K562 (cell line): ENCODE results near the gene TERC. TPM values are rescaled to one million over a fixed set of nuclear protein-coding genes. Genes with fewer than 3 reads are reported as not detected.

ENCODE experiments used
- BHLHE40 ChIP-seq: IDR thresholded peaks from 2 replicates; pipeline ENCODE4 v1.6.1; 2011; ENCODE audit warnings: low read length, improper control_type of control experiment
- ESRRA ChIP-seq: fragments of 450-650 bp; IDR thresholded peaks from 2 replicates; pipeline ENCODE4 v1.6.1; 2014; ENCODE audit warnings: low read depth, mild to moderate bottlenecking, moderate library complexity, borderline replicate concordance
- HDAC1 ChIP-seq, 2 experiments: fragments of 450-650 bp; IDR thresholded peaks; 2 replicates each; pipeline ENCODE4 v1.6.1; 2016 to 2017; ENCODE audit warnings: inconsistent platforms in 1 of 2, mild to moderate bottlenecking in 1 of 2, moderate library complexity in 1 of 2
- HNRNPK ChIP-seq: fragments of 200-400 bp; formaldehyde crosslinking; IDR thresholded peaks from one replicate; pipeline ENCODE4 v1.6.1; 2018; ENCODE audit warnings: mild to moderate bottlenecking, low read depth, low read length; ENCODE audit not compliant: poor library complexity, severe bottlenecking
- KLF6 ChIP-seq: fragments of 250-450 bp; sonication (Bioruptor Pico); IDR thresholded peaks from 2 replicates; pipeline ENCODE4 v1.4.0; 2020; ENCODE audit warnings: mild to moderate bottlenecking, moderate library complexity, borderline replicate concordance
- MTA1 ChIP-seq: fragments of 450-650 bp; IDR thresholded peaks from 2 replicates; pipeline ENCODE4 v1.6.1; 2017; ENCODE audit warnings: borderline replicate concordance
- NCOA6 ChIP-seq: fragments of 450-650 bp; IDR thresholded peaks from 2 replicates; pipeline ENCODE4 v1.6.1; 2017; ENCODE audit warnings: mild to moderate bottlenecking
- RUNX1 ChIP-seq: sonication (generic); IDR thresholded peaks from 2 replicates; pipeline ENCODE4 v1.6.1; 2016; ENCODE audit warnings: antibody characterized with exemption, low read depth
- TAF7 ChIP-seq: fragments of 450-650 bp; IDR thresholded peaks from 2 replicates; pipeline ENCODE4 v1.6.1; 2016; ENCODE audit warnings: missing genetic modification characterization, missing compliant biosample characterization
- TCFL5 ChIP-seq: fragments of 250-450 bp; sonication (Bioruptor Pico); conservative IDR thresholded peaks from 2 replicates; pipeline ENCODE4 v1.6.1; 2021; ENCODE audit warnings: mild to moderate bottlenecking, moderate library complexity, matching md5 sums
- ZNF197 ChIP-seq: fragments of 200-800 bp; sonication (Bioruptor generic); IDR thresholded peaks from 2 replicates; pipeline ENCODE4 v1.6.1; 2016; ENCODE audit warnings: low read depth, missing genetic modification characterization, missing compliant biosample characterization
- polyA plus RNA-seq, 8 experiments: library from polyadenylated mRNA; depleted of rRNA in 4 of 8; stranded (reverse) in 5 of 8; unstranded in 3 of 8; fragments of >200 nt; fragmentation: Nextera tagmentation in 2 of 8; fragmentation: Illumina TruSeq in 1 of 8; extraction: Ambion mirVana in 2 of 8; extraction: Trizol in 1 of 8; gene quantifications; 2 replicates each; pipeline versions ENCODE4 v1.2.1 to v1.2.3, GENCODE V29; 2011 to 2014; ENCODE audit warnings: inconsistent platforms in 1 of 8, missing spikeins in 1 of 8
- total RNA-seq, 7 experiments: library from RNA; depleted of rRNA in 6 of 7; stranded (reverse); fragments of >200 nt in 6 of 7; fragmentation: Illumina TruSeq in 2 of 7; extraction: Trizol in 2 of 7; gene quantifications; 2 replicates each; pipeline versions ENCODE4 v1.2.1 to v1.2.3, GENCODE V29; 2011 to 2021; ENCODE audit warnings: low replicate concordance in 1 of 7
- TF ChIP-seq, protein P1 (sequence below): sonication (generic); formaldehyde crosslinking; IDR thresholded peaks from 2 replicates; pipeline ENCODE4 v1.8.0; 2023; ENCODE audit warnings: missing genetic modification reagents, mild to moderate bottlenecking, borderline replicate concordance
- TF ChIP-seq, protein P2 (sequence below): sonication (generic); formaldehyde crosslinking; IDR thresholded peaks from 2 replicates; pipeline ENCODE4 v1.8.1; 2023; ENCODE audit warnings: mild to moderate bottlenecking, missing genetic modification reagents
- TF ChIP-seq, protein P3 (sequence below): sonication (generic); formaldehyde crosslinking; IDR thresholded peaks from 2 replicates; pipeline ENCODE4 v1.8.0; 2022; ENCODE audit warnings: mild to moderate bottlenecking, missing genetic modification reagents, borderline replicate concordance
- TF ChIP-seq, protein P4 (sequence below): fragments of 200-800 bp; sonication (Bioruptor generic); IDR thresholded peaks from 2 replicates; pipeline ENCODE4 v1.6.1; 2017; ENCODE audit warnings: missing genetic modification characterization, missing compliant biosample characterization

TERC gene
- total and polyA plus RNA-seq, 9 of the 15 experiments (the other 6 are each of a cell fraction or from before 2014, with no cell fraction given) = 0.77 to 234 (median 27.9) TPM; not detected in 3

DNA sequence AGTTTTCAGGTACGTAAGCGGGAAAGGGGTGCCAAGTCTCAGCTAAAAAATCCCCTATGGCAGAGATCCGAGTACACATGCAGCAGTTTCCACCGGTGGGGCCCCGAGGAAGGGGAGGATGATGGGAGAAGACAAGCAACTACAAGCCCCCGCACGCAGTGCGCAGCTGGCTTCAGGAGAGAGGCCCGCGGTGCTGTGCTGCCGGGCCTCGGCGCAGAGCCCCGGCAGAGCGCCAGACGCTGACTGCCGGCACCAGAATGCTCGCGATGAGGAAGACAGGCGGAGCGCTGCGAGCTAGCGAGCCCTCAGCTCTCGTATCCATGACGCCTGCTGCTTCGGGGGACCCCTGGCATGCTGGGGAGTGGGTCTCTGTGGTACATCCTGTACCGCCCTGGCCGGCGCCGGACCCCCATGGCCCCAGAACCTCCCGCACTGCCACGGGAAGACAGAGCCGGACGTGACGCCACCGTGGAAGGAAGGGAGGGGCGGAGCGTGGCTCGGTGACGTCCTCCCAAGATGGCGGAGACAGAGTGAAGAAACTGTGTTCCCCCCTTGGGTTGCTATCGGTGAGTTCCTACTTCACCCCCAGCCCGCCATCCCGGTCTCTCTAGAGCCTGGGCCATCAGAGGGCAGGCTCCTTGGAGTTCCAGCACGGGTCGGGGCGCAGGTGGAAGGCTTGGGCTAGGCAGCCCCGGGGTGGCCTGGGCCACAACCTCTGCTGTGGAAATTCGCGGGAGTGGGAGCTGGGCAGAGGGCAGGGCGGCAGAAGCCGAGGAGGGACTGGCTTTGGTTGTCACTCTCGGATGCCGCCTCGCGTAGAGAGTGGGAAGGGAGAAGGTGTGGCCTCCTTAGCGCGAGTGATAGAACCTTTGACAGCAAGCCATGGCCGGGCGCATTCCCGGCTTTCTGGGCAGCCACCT lies 8.3 kb upstream of the TERC start, which contains the start of gene MYNN (continued):
- TF ChIP-seq BHLHE40 (0 out of 2 replicates have a peak, but pooled peaks have one; percentile 20), ZNF197 (CRISPR knock-in tag) (no peak), ESRRA (peak; percentile 46; the same call in 1 of the 2 replicates), MTA1 (no peak), HDAC1 (IDR thresholded peaks at IDR 0.05) (peak in 1 of 2 experiments; percentile 51; a peak in 2 of 4 replicates), NCOA6 (no peak), HNRNPK (no peak), KLF6 (CRISPR knock-in tag) (0 out of 2 replicates have a peak, but pooled peaks have one; percentile 40), RUNX1 (no peak), TCFL5 (CRISPR knock-in tag) (no peak), TAF7 (tag) (peak; percentile 78)
- TF ChIP-seq, protein P1, sequence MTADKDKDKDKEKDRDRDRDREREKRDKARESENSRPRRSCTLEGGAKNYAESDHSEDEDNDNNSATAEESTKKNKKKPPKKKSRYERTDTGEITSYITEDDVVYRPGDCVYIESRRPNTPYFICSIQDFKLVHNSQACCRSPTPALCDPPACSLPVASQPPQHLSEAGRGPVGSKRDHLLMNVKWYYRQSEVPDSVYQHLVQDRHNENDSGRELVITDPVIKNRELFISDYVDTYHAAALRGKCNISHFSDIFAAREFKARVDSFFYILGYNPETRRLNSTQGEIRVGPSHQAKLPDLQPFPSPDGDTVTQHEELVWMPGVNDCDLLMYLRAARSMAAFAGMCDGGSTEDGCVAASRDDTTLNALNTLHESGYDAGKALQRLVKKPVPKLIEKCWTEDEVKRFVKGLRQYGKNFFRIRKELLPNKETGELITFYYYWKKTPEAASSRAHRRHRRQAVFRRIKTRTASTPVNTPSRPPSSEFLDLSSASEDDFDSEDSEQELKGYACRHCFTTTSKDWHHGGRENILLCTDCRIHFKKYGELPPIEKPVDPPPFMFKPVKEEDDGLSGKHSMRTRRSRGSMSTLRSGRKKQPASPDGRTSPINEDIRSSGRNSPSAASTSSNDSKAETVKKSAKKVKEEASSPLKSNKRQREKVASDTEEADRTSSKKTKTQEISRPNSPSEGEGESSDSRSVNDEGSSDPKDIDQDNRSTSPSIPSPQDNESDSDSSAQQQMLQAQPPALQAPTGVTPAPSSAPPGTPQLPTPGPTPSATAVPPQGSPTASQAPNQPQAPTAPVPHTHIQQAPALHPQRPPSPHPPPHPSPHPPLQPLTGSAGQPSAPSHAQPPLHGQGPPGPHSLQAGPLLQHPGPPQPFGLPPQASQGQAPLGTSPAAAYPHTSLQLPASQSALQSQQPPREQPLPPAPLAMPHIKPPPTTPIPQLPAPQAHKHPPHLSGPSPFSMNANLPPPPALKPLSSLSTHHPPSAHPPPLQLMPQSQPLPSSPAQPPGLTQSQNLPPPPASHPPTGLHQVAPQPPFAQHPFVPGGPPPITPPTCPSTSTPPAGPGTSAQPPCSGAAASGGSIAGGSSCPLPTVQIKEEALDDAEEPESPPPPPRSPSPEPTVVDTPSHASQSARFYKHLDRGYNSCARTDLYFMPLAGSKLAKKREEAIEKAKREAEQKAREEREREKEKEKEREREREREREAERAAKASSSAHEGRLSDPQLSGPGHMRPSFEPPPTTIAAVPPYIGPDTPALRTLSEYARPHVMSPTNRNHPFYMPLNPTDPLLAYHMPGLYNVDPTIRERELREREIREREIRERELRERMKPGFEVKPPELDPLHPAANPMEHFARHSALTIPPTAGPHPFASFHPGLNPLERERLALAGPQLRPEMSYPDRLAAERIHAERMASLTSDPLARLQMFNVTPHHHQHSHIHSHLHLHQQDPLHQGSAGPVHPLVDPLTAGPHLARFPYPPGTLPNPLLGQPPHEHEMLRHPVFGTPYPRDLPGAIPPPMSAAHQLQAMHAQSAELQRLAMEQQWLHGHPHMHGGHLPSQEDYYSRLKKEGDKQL (CRISPR knock-in tag) = 0 out of 2 replicates have a peak, but pooled peaks have one; percentile 61
- TF ChIP-seq, protein P2, sequence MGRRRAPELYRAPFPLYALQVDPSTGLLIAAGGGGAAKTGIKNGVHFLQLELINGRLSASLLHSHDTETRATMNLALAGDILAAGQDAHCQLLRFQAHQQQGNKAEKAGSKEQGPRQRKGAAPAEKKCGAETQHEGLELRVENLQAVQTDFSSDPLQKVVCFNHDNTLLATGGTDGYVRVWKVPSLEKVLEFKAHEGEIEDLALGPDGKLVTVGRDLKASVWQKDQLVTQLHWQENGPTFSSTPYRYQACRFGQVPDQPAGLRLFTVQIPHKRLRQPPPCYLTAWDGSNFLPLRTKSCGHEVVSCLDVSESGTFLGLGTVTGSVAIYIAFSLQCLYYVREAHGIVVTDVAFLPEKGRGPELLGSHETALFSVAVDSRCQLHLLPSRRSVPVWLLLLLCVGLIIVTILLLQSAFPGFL (CRISPR knock-in tag) = no peak
- TF ChIP-seq, protein P3, sequence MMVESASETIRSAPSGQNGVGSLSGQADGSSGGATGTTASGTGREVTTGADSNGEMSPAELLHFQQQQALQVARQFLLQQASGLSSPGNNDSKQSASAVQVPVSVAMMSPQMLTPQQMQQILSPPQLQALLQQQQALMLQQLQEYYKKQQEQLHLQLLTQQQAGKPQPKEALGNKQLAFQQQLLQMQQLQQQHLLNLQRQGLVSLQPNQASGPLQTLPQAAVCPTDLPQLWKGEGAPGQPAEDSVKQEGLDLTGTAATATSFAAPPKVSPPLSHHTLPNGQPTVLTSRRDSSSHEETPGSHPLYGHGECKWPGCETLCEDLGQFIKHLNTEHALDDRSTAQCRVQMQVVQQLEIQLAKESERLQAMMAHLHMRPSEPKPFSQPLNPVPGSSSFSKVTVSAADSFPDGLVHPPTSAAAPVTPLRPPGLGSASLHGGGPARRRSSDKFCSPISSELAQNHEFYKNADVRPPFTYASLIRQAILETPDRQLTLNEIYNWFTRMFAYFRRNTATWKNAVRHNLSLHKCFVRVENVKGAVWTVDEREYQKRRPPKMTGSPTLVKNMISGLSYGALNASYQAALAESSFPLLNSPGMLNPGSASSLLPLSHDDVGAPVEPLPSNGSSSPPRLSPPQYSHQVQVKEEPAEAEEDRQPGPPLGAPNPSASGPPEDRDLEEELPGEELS = peak; percentile 64; the same call in 1 of the 2 replicates
- TF ChIP-seq, protein P4, sequence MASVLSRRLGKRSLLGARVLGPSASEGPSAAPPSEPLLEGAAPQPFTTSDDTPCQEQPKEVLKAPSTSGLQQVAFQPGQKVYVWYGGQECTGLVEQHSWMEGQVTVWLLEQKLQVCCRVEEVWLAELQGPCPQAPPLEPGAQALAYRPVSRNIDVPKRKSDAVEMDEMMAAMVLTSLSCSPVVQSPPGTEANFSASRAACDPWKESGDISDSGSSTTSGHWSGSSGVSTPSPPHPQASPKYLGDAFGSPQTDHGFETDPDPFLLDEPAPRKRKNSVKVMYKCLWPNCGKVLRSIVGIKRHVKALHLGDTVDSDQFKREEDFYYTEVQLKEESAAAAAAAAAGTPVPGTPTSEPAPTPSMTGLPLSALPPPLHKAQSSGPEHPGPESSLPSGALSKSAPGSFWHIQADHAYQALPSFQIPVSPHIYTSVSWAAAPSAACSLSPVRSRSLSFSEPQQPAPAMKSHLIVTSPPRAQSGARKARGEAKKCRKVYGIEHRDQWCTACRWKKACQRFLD (CRISPR knock-in tag) = no peak
